K562 (cell line): ENCODE results near the gene IDH2. TPM values are rescaled to one million over a fixed set of nuclear protein-coding genes. Genes with fewer than 3 reads are reported as not detected.

ENCODE experiments used
- ATAC-seq: fragments of 200-7000 bp; cut with Tn5 transposase; 3 replicates; pipeline ENCODE4 v1.9.1; 2020; ENCODE audit warnings: moderate library complexity
- BruUV-seq: library from RNA; stranded (reverse); fragments of 400-500 nt; replicated peaks from 2 replicates; lab custom pipeline; 2021; lab: Mats Ljungman, UMichigan
- CTCF ChIA-PET: fragments of 300-600 bp; formaldehyde crosslinking; extraction: SDS; loops from one replicate; lab custom pipeline; 2021; ENCODE audit warnings: low intra/inter-chr PET ratio; lab: Yijun Ruan, JAX
- POLR2A ChIA-PET: fragments of 300-600, 350-650 bp; sonication (Branson Sonifier 250); formaldehyde crosslinking; extraction: SDS; loops from one replicate; lab custom pipeline; 2021; ENCODE audit warnings: antibody characterized with exemption, inconsistent platforms; lab: Yijun Ruan, JAX
- DNase-seq, 4 experiments: peaks; one replicate each; pipeline versions ENCODE4 v3.0.0 to v3.0.0-alpha.2; 2011 to 2018; ENCODE audit warnings: low spot score in 3 of 4, mixed read lengths in 3 of 4; ENCODE audit errors: extremely low read depth in 1 of 4
- FAIRE-seq: peaks from 2 replicates; lab custom pipeline; 2011; peaks lifted over from hg19 to GRCh38; lab: Jason Lieb, UNC
- H2AFZ ChIP-seq: 2 replicates; pipeline ENCODE4 v1.6.0; 2011; ENCODE audit warnings: low read depth, low read length, control low read depth, inconsistent platforms
- H3K27ac ChIP-seq: fragments of 200-600 bp; 3 replicates; pipeline ENCODE4 v1.8.0; 2011; ENCODE audit warnings: low read depth, mild to moderate bottlenecking, control low read depth, inconsistent platforms, low read length, moderate library complexity, mixed read lengths; ENCODE audit errors: extremely low read depth
- H3K27me3 ChIP-seq, 2 experiments: fragments of 300-600 bp in 1 of 2; 2 replicates in 1 of 2; 3 replicates in 1 of 2; pipeline versions ENCODE4 v1.6.0 to v1.8.0; 2011; ENCODE audit warnings: inconsistent platforms in 2 of 2, low read length in 2 of 2, mild to moderate bottlenecking in 1 of 2, mixed read lengths in 1 of 2, moderate library complexity in 1 of 2; ENCODE audit not compliant: control insufficient read depth in 2 of 2, insufficient read depth in 2 of 2
- H3K36me3 ChIP-seq: fragments of 300-600 bp; 3 replicates; pipeline ENCODE4 v1.8.0; 2011; ENCODE audit warnings: mild to moderate bottlenecking, low read length, inconsistent platforms; ENCODE audit not compliant: control insufficient read depth, insufficient read depth
- H3K4me1 ChIP-seq, 2 experiments: fragments of 200-600 bp in 1 of 2; replicated peaks in 1 of 2; 2 replicates in 1 of 2; 3 replicates in 1 of 2; pipeline versions ENCODE4 v1.5.1 to v1.8.0; 2011; ENCODE audit warnings: inconsistent platforms in 2 of 2, low read length in 2 of 2, mild to moderate bottlenecking in 1 of 2, mixed read lengths in 1 of 2, moderate library complexity in 1 of 2; ENCODE audit not compliant: control insufficient read depth in 2 of 2, insufficient read depth in 2 of 2
- H3K4me2 ChIP-seq: 2 replicates; pipeline ENCODE4 v1.6.1; 2011; ENCODE audit warnings: low read length, control low read depth, inconsistent platforms, mixed read lengths; ENCODE audit not compliant: insufficient read depth
- H3K4me3 ChIP-seq: fragments of 200-600 bp; sonication (generic), shearing (Covaris generic); 2 replicates; pipeline ENCODE4 v1.5.1; 2016; ENCODE audit warnings: control low read depth, inconsistent platforms
- H3K79me2 ChIP-seq: fragments of 200-600 bp; 3 replicates; pipeline ENCODE4 v1.8.0; 2011; ENCODE audit warnings: low read length, inconsistent platforms; ENCODE audit not compliant: control insufficient read depth, insufficient read depth
- H3K9ac ChIP-seq, 2 experiments: 2 replicates each; pipeline versions ENCODE4 v1.6.0 to v1.6.1; 2011; ENCODE audit warnings: low read depth in 2 of 2, low read length in 2 of 2, control low read depth in 1 of 2, inconsistent platforms in 1 of 2, mild to moderate bottlenecking in 1 of 2, mixed read lengths in 1 of 2; ENCODE audit not compliant: insufficient read depth in 1 of 2
- H3K9me1 ChIP-seq: one replicate; pipeline ENCODE4 v1.6.0; 2011; ENCODE audit warnings: inconsistent platforms, mild to moderate bottlenecking, low read length, moderate library complexity; ENCODE audit not compliant: control insufficient read depth, insufficient read depth
- H3K9me3 ChIP-seq: replicated peaks from 2 replicates; pipeline ENCODE4 v1.5.1; 2011; ENCODE audit warnings: low read depth, low read length, inconsistent platforms; ENCODE audit not compliant: control insufficient read depth, insufficient read depth
- H4K20me1 ChIP-seq: replicated peaks from 2 replicates; pipeline ENCODE4 v1.6.1; 2011; ENCODE audit warnings: low read length, inconsistent platforms, mixed read lengths; ENCODE audit not compliant: control insufficient read depth, insufficient read depth
- POLR2H ChIP-seq: IDR thresholded peaks from 2 replicates; pipeline ENCODE4 v1.6.1; 2016; ENCODE audit warnings: missing genetic modification characterization, low read depth, mild to moderate bottlenecking, control low read depth, missing compliant biosample characterization, moderate library complexity
- SIRT6 ChIP-seq: IDR thresholded peaks from one replicate; pipeline ENCODE4 v1.6.1; 2012; ENCODE audit warnings: low read depth, mild to moderate bottlenecking, control low read depth, inconsistent platforms, low read length, moderate library complexity
- ZBED1 ChIP-seq: IDR thresholded peaks from 2 replicates; pipeline ENCODE4 v1.6.1; 2014
- WGBS: fragments of 100-300 bp; shearing (Covaris generic); methylation state at CpG from one replicate; pipeline ENCODE4 v1.1.6; 2016; ENCODE audit warnings: low coverage, mixed read lengths; ENCODE audit not compliant: insufficient coverage; ENCODE audit errors: missing lambda C conversion rate; 5-methylcytosine and 5-hydroxymethylcytosine counted together
- in situ Hi-C: fragments of 300-500 bp; cut with MboI; formaldehyde crosslinking; loops from 4 replicates; pipeline ENCODE4 v1.15.0; 2018; ENCODE audit warnings: inconsistent platforms, mixed read lengths
- intact Hi-C: fragments of 100-400 bp; cut with micrococcal nuclease; formaldehyde crosslinking; loops from 2 replicates; pipeline ENCODE4 v1.14.2; 2022
- polyA plus RNA-seq, 8 experiments: library from polyadenylated mRNA; depleted of rRNA in 4 of 8; stranded (reverse) in 5 of 8; unstranded in 3 of 8; fragments of >200 nt; fragmentation: Nextera tagmentation in 2 of 8; fragmentation: Illumina TruSeq in 1 of 8; extraction: Ambion mirVana in 2 of 8; extraction: Trizol in 1 of 8; gene quantifications; 2 replicates each; pipeline versions ENCODE4 v1.2.1 to v1.2.3, GENCODE V29; 2011 to 2014; ENCODE audit warnings: inconsistent platforms in 1 of 8, missing spikeins in 1 of 8
- total RNA-seq, 7 experiments: library from RNA; depleted of rRNA in 6 of 7; stranded (reverse); fragments of >200 nt in 6 of 7; fragmentation: Illumina TruSeq in 2 of 7; extraction: Trizol in 2 of 7; gene quantifications; 2 replicates each; pipeline versions ENCODE4 v1.2.1 to v1.2.3, GENCODE V29; 2011 to 2021; ENCODE audit warnings: low replicate concordance in 1 of 7
- TF ChIP-seq, protein P1 (sequence below): fragments of 450-650 bp; IDR thresholded peaks from 2 replicates; pipeline ENCODE4 v1.6.1; 2016; ENCODE audit warnings: mild to moderate bottlenecking
- TF ChIP-seq, protein P2 (sequence below), 3 experiments: fragments of 200-800 bp in 1 of 3; sonication (Bioruptor generic) in 1 of 3; sonication (generic) in 1 of 3; formaldehyde crosslinking in 1 of 3; IDR thresholded peaks; 2 replicates each; pipeline versions ENCODE4 v1.6.1 to v1.8.0; 2016 to 2022; ENCODE audit warnings: mild to moderate bottlenecking in 2 of 3, missing compliant biosample characterization in 2 of 3, missing genetic modification characterization in 2 of 3, missing genetic modification reagents in 1 of 3

IDH2 gene
- total and polyA plus RNA-seq, 9 of the 15 experiments (the other 6 are each of a cell fraction or from before 2014, with no cell fraction given) = 0.70 to 99.9 (median 59.2) TPM

DNA sequence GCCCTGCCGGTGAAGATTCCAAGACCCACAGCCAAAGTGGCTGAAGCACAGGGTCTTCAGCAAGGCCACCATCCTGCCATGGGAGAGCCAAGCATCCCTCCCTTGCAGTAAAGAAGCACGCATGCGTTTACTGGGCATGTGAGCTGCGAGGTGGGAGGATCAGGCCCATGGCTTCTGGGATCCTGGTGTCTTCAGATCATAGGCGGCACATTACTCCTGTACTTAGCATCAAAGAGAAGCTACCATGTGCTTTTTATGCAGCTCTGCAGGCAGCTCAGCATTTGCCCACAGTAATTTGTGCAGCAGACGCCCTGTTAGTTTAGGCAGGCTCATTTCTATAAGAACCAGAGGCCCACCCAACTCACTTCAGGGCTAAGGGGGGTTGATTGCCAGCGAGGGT lies 45.7 kb downstream of the IDH2 start:
- Histone ChIP-seq H3K4me3 (no peak overlapping the region), H3K36me3 (no peaks in the 10 kb centered on the region), H3K4me2 (no peak overlapping the region), H3K27ac (no peak overlapping the region), H2AFZ (no peak overlapping the region), H3K79me2 (peaks cover 4% of the 10 kb centered on the region; the same call in 1 of the 3 replicates), H3K9me3 (no peaks in the 10 kb centered on the region), H3K9ac (no peak overlapping the region), H4K20me1 (no peaks in the 10 kb centered on the region), H3K4me1 (peaks cover 24 to 34% of the 10 kb centered on the region in 2 experiments), H3K27me3 (no peaks in the 10 kb centered on the region), H3K9me1 (no peaks in the 10 kb centered on the region)
- ATAC-seq (no peak), DNase-seq (no peak), FAIRE-seq (no peak)
- in situ Hi-C loops (no loop called here), intact Hi-C loops (no loop called here)
- TF ChIP-seq, protein P1, sequence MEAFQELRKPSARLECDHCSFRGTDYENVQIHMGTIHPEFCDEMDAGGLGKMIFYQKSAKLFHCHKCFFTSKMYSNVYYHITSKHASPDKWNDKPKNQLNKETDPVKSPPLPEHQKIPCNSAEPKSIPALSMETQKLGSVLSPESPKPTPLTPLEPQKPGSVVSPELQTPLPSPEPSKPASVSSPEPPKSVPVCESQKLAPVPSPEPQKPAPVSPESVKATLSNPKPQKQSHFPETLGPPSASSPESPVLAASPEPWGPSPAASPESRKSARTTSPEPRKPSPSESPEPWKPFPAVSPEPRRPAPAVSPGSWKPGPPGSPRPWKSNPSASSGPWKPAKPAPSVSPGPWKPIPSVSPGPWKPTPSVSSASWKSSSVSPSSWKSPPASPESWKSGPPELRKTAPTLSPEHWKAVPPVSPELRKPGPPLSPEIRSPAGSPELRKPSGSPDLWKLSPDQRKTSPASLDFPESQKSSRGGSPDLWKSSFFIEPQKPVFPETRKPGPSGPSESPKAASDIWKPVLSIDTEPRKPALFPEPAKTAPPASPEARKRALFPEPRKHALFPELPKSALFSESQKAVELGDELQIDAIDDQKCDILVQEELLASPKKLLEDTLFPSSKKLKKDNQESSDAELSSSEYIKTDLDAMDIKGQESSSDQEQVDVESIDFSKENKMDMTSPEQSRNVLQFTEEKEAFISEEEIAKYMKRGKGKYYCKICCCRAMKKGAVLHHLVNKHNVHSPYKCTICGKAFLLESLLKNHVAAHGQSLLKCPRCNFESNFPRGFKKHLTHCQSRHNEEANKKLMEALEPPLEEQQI = no peak
- TF ChIP-seq, protein P2, sequence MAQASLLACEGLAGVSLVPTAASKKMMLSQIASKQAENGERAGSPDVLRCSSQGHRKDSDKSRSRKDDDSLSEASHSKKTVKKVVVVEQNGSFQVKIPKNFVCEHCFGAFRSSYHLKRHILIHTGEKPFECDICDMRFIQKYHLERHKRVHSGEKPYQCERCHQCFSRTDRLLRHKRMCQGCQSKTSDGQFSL (CRISPR knock-in tag; IDR thresholded peaks at IDR 0.05) = no peak
- TF ChIP-seq, protein P2 (tag; IDR thresholded peaks at IDR 0.05) = no peak
- TF ChIP-seq POLR2H (tag) (no peak), ZBED1 (no peak), SIRT6 (no peak)
- ChIA-PET CTCF (no interaction called here), POLR2A (no interaction called here)
- WGBS = 64% methylated on average over 7 of the region's 7 CpGs
- BruUV-seq = no TSS peak
